ENCODE data around the gene RBBP7. TPM values are rescaled to one million over a fixed set of nuclear protein-coding genes. Genes with fewer than 3 reads are reported as not detected.
"Not testable (repeated sequence)": the region's sequence is repeated elsewhere in the genome, so short reads cannot be mapped to it uniquely, and the experiment has no call there.

The RBBP7 gene
- total RNA-seq, 1 experiment from 2014 or later: 155 TPM

DNA sequence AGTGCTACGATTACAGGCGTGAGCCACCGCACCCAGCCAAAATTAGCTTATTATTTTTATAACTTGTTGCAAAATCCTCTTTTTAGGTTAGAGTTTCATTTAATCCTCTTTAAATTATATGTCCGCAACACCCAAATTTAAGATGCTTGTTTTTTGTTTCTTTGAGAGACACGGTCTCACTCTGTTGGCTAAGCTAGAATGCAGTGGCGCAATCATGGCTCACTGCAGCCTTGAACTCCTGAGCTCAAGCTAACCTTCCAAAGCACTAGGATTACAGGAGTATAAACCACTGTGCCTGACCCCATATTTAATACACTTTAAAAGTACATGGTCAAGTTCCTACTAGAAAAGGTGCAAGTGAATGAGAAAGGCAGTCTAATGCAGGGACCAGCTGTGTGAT lies 2.2 kb downstream of the RBBP7 start:
- H3K27ac ChIP-seq (ENCODE audit: low read length): no peak overlapping the region
- BruUV-seq (replicated peaks): no TSS peak
- H3K27me3 ChIP-seq (ENCODE audit: low read length): no peaks in the 10 kb centered on the region
- H3K4me3 ChIP-seq (ENCODE audit: low read length): peak overlapping the region; percentile 87
- H4K20me1 ChIP-seq (ENCODE audit: low read length): peaks cover 36% of the 10 kb centered on the region
- TF ChIP-seq EZH2 (IDR thresholded peaks at IDR 0.05; ENCODE audit: low read length, unreplicated experiment) (no peak), EZH2phosphoT487 (IDR thresholded peaks at IDR 0.05; ENCODE audit: borderline replicate concordance, low read length) (no peak)
- TF ChIP-seq, protein P1, sequence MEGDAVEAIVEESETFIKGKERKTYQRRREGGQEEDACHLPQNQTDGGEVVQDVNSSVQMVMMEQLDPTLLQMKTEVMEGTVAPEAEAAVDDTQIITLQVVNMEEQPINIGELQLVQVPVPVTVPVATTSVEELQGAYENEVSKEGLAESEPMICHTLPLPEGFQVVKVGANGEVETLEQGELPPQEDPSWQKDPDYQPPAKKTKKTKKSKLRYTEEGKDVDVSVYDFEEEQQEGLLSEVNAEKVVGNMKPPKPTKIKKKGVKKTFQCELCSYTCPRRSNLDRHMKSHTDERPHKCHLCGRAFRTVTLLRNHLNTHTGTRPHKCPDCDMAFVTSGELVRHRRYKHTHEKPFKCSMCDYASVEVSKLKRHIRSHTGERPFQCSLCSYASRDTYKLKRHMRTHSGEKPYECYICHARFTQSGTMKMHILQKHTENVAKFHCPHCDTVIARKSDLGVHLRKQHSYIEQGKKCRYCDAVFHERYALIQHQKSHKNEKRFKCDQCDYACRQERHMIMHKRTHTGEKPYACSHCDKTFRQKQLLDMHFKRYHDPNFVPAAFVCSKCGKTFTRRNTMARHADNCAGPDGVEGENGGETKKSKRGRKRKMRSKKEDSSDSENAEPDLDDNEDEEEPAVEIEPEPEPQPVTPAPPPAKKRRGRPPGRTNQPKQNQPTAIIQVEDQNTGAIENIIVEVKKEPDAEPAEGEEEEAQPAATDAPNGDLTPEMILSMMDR (conservative IDR thresholded peaks at IDR 0.05; ENCODE audit: low read depth, low read length): no peak
- CTCF ChIA-PET: interaction anchor here (0.6 kb wide), 1 partner anchor 22 kb away, joined by 3 read pairs; no protein-coding TSS in a partner anchor
- peaks cover 22% of the 10 kb centered on the region for H3K4me1 ChIP-seq (ENCODE audit: insufficient read depth, low read length)
- H3K36me3 ChIP-seq (ENCODE audit: low read depth, low read length): peaks cover 21% of the 10 kb centered on the region
- intact Hi-C loops (cut with micrococcal nuclease): no loop called here
- H3K9me3 ChIP-seq (ENCODE audit: low read length): no peaks in the 10 kb centered on the region
- no peak overlapping the region for H3K9ac ChIP-seq (ENCODE audit: low read length)
- H3F3A ChIP-seq (ENCODE audit: low read length, unreplicated experiment): no peaks in the 10 kb centered on the region
- DNase-seq (no peak), ATAC-seq (no peak)
- H3K4me2 ChIP-seq (ENCODE audit: low read length): peak overlapping the region; percentile 97
- no peaks in the 10 kb centered on the region for H3K9me2 ChIP-seq (replicated peaks; ENCODE audit: low read length)
- peaks cover 70% of the 10 kb centered on the region for H3K79me2 ChIP-seq (ENCODE audit: low read length)
- no peak overlapping the region for H2AFZ ChIP-seq (ENCODE audit: low read length)
- POLR2A ChIA-PET (ENCODE audit: unreplicated experiment): no interaction called here

DNA sequence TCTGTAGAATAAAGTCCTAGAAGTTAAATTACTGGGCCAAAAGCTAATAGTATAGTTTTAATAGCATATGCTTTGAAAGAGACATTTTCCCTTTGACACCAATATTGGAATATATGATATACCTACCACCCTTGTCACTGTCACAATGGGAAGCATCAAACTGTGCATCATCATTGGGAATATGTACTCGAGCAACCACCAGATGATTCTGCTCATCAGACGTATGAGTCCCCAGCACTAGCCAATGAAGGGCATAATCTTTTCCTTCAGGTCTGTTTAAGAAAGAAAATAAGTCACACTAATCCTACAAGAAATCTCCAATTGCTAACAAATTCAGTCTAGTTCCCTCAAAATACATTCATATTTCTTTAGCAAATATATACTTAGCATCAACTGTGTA lies 7.3 kb downstream of the RBBP7 start:
- TF ChIP-seq EZH2phosphoT487 (IDR thresholded peaks at IDR 0.05; ENCODE audit: borderline replicate concordance, low read length) (no peak), EZH2 (IDR thresholded peaks at IDR 0.05; ENCODE audit: low read length, unreplicated experiment) (no peak)
- TF ChIP-seq, protein P1 (conservative IDR thresholded peaks at IDR 0.05; ENCODE audit: low read depth, low read length): no peak
- ChIA-PET CTCF (no interaction called here), POLR2A (ENCODE audit: unreplicated experiment) (no interaction called here)
- no TSS peak for BruUV-seq (replicated peaks)
- Histone ChIP-seq H3K79me2 (ENCODE audit: low read length) (peaks cover 98% of the 10 kb centered on the region), H3F3A (ENCODE audit: low read length, unreplicated experiment) (no peaks in the 10 kb centered on the region), H3K9ac (ENCODE audit: low read length) (no peak overlapping the region), H3K4me1 (ENCODE audit: insufficient read depth, low read length) (peaks cover 2% of the 10 kb centered on the region), H3K36me3 (ENCODE audit: low read depth, low read length) (peaks cover 52% of the 10 kb centered on the region), H3K27ac (ENCODE audit: low read length) (no peak overlapping the region), H3K27me3 (ENCODE audit: low read length) (no peaks in the 10 kb centered on the region), H4K20me1 (ENCODE audit: low read length) (peaks cover 37% of the 10 kb centered on the region), H3K4me3 (ENCODE audit: low read length) (no peak overlapping the region), H3K4me2 (ENCODE audit: low read length) (no peak overlapping the region), H3K9me2 (replicated peaks; ENCODE audit: low read length) (no peaks in the 10 kb centered on the region), H2AFZ (ENCODE audit: low read length) (no peak overlapping the region), H3K9me3 (ENCODE audit: low read length) (no peaks in the 10 kb centered on the region)
- ATAC-seq: no peak
- intact Hi-C loops (cut with micrococcal nuclease): no loop called here
- no peak for DNase-seq

DNA sequence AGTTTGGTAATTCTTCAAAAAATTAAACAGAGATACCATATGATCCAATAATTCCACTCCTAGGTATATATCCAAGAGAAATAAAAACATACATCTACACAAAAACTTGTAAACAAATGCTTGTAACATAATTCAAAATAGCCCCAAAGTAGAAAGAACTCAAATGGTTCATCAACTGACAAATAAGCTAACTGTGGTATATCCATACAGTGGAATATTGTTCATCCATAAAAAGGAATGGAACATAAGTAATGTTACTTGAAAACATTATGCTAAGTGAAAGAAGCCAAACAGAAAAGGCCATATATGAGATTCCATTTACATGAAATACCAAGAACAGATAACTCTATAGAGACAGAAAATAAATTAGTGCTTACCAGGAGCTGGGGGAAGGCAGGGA lies 13.4 kb downstream of the RBBP7 start:
- ATAC-seq: no peak
- TF ChIP-seq, protein P1 (conservative IDR thresholded peaks at IDR 0.05; ENCODE audit: low read depth, low read length): no peak
- TF ChIP-seq EZH2 (IDR thresholded peaks at IDR 0.05; ENCODE audit: low read length, unreplicated experiment) (no peak), EZH2phosphoT487 (IDR thresholded peaks at IDR 0.05; ENCODE audit: borderline replicate concordance, low read length) (no peak)
- CTCF ChIA-PET: no interaction called here

DNA sequence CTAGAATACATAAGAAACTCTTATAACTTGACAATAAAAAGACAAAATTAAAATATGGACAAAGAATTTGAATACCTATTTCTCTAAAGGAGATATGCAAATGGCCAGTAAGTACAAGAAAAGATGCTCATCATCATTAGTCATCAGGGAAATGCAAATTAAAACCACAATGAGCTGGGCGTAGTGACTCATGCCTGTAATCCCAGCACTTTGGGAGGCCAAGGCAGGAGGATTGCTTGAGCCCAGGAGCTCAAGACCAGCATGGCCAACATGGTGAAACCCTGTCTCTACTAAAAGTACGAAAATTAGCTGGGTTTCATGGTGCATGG lies 14.1 kb downstream of the RBBP7 start:
- H2AFZ ChIP-seq (ENCODE audit: low read length); H3K9me3 ChIP-seq (ENCODE audit: low read length); POLR2A ChIA-PET (ENCODE audit: unreplicated experiment); BruUV-seq (replicated peaks); H3K4me2 ChIP-seq (ENCODE audit: low read length); H3K27me3 ChIP-seq (ENCODE audit: low read length); H3K27ac ChIP-seq (ENCODE audit: low read length); H3F3A ChIP-seq (ENCODE audit: low read length, unreplicated experiment); intact Hi-C loops (cut with micrococcal nuclease); H3K9me2 ChIP-seq (replicated peaks; ENCODE audit: low read length); H3K4me1 ChIP-seq (ENCODE audit: insufficient read depth, low read length); H3K9ac ChIP-seq (ENCODE audit: low read length); CTCF ChIA-PET; H3K4me3 ChIP-seq (ENCODE audit: low read length): not testable (repeated sequence)
- peaks cover 23% of the 10 kb centered on the region for H4K20me1 ChIP-seq (ENCODE audit: low read length)
- H3K36me3 ChIP-seq (ENCODE audit: low read depth, low read length): peaks cover 75% of the 10 kb centered on the region
- H3K79me2 ChIP-seq (ENCODE audit: low read length): peaks cover 83% of the 10 kb centered on the region
- DNase-seq (peak; percentile 56), ATAC-seq (peak; percentile 56; the same call in 1 of the 2 replicates)

More for the DNA sequence above, 13.4 kb downstream of the RBBP7 start:
- peaks cover 75% of the 10 kb centered on the region for H3K36me3 ChIP-seq (ENCODE audit: low read depth, low read length)
- H3K9me2 ChIP-seq (replicated peaks; ENCODE audit: low read length): no peaks in the 10 kb centered on the region
- no TSS peak for BruUV-seq (replicated peaks)
- no peaks in the 10 kb centered on the region for H3K9me3 ChIP-seq (ENCODE audit: low read length)
- no peak overlapping the region for H3K4me2 ChIP-seq (ENCODE audit: low read length)
- 0 out of 2 replicates have a peak, but pooled peaks cover 2% of the 10 kb centered on the region for H3K4me1 ChIP-seq (ENCODE audit: insufficient read depth, low read length)
- H3F3A ChIP-seq (ENCODE audit: low read length, unreplicated experiment): no peaks in the 10 kb centered on the region
- intact Hi-C loops (cut with micrococcal nuclease): no loop called here
- H2AFZ ChIP-seq (ENCODE audit: low read length): no peak overlapping the region
- no peaks in the 10 kb centered on the region for H3K27me3 ChIP-seq (ENCODE audit: low read length)
- no peak overlapping the region for H3K9ac ChIP-seq (ENCODE audit: low read length)
- POLR2A ChIA-PET (ENCODE audit: unreplicated experiment): no interaction called here
- no peak for DNase-seq
- no peak overlapping the region for H3K4me3 ChIP-seq (ENCODE audit: low read length)
- peaks cover 23% of the 10 kb centered on the region for H4K20me1 ChIP-seq (ENCODE audit: low read length)
- H3K79me2 ChIP-seq (ENCODE audit: low read length): peaks cover 90% of the 10 kb centered on the region
- H3K27ac ChIP-seq (ENCODE audit: low read length): no peak overlapping the region
